ENCODE results near the gene DAG1. TPM values are rescaled to one million over a fixed set of nuclear protein-coding genes. Genes with fewer than 3 reads are reported as not detected.

Gene DAG1
- total RNA-seq, 2 donors from 2014 or later, result 145 to 176 TPM

- H3K27ac Mint-ChIP-seq, result peak overlapping the region; percentile 52
- no peaks in the 10 kb centered on the region for H3K9me3 Mint-ChIP-seq
- no peaks in the 10 kb centered on the region for H3K4me1 ChIP-seq (ENCODE audit: control insufficient read depth, insufficient read depth, low read length)
- H3K36me3 Mint-ChIP-seq (ENCODE audit: low read depth), result peaks cover 57% of the 10 kb centered on the region
- H3K4me3 Mint-ChIP-seq, result no peak overlapping the region
- H3K9ac ChIP-seq (ENCODE audit: extremely low read depth, low read length, poor library complexity, severe bottlenecking), result no peak overlapping the region
- no peak for DNase-seq
- no peak overlapping the region for H3K27ac ChIP-seq (ENCODE audit: low read depth, low read length)
- H3K27me3 Mint-ChIP-seq (ENCODE audit: insufficient read depth), result no peaks in the 10 kb centered on the region
- no peak for TF ChIP-seq CTCF (conservative IDR thresholded peaks at IDR 0.05)
- no peaks in the 10 kb centered on the region for H3K4me1 Mint-ChIP-seq
- peaks cover 69% of the 10 kb centered on the region for H3K36me3 ChIP-seq (ENCODE audit: control insufficient read depth, insufficient read depth, low read length)
- no peaks in the 10 kb centered on the region for H3K9me3 ChIP-seq (ENCODE audit: control insufficient read depth, low read length)
- H3K4me3 ChIP-seq (ENCODE audit: low read length), result no peak overlapping the region
- H3K27me3 ChIP-seq (ENCODE audit: control insufficient read depth, insufficient read depth, low read length, poor library complexity, severe bottlenecking), result no peaks in the 10 kb centered on the region
These were observed 59.5 kb downstream of the DAG1 start for GRCh38 chr3:49529567-49529966.

GRCh38 chr3:49530231-49530630 is 60.2 kb downstream of the DAG1 start:
- 94 to 95% methylated on average over 4 to 5 of the region's 5 CpGs for WGBS, 2 experiments (ENCODE audit: insufficient coverage in 1 of 2, insufficient read length in 1 of 2)
- no peak for TF ChIP-seq CTCF (conservative IDR thresholded peaks at IDR 0.05)

GRCh38 chr3:49530701-49531100 is 60.6 kb downstream of the DAG1 start:
- no peak for DNase-seq
- Histone ChIP-seq H3K27me3 (ENCODE audit: control insufficient read depth, insufficient read depth, low read length, poor library complexity, severe bottlenecking) (no peaks in the 10 kb centered on the region), H3K9ac (ENCODE audit: extremely low read depth, low read length, poor library complexity, severe bottlenecking) (no peak overlapping the region), H3K9me3 (ENCODE audit: control insufficient read depth, low read length) (no peaks in the 10 kb centered on the region), H3K36me3 (ENCODE audit: control insufficient read depth, insufficient read depth, low read length) (peaks cover 63% of the 10 kb centered on the region), H3K27ac (ENCODE audit: low read depth, low read length) (no peak overlapping the region), H3K4me1 (ENCODE audit: control insufficient read depth, insufficient read depth, low read length) (no peaks in the 10 kb centered on the region), H3K4me3 (ENCODE audit: low read length) (no peak overlapping the region)
- Mint-ChIP-seq H3K9me3 (no peaks in the 10 kb centered on the region), H3K27ac (no peak overlapping the region), H3K36me3 (ENCODE audit: low read depth) (peaks cover 52% of the 10 kb centered on the region), H3K4me3 (no peak overlapping the region), H3K27me3 (ENCODE audit: insufficient read depth) (no peaks in the 10 kb centered on the region), H3K4me1 (no peaks in the 10 kb centered on the region)
- WGBS, 2 experiments (ENCODE audit: insufficient coverage in 1 of 2, insufficient read length in 1 of 2), result 94 to 100% methylated on average over 4 to 8 of the region's 8 CpGs
- TF ChIP-seq CTCF (conservative IDR thresholded peaks at IDR 0.05), result no peak

More at GRCh38 chr3:49530231-49530630, 60.2 kb downstream of the DAG1 start:
- Mint-ChIP-seq H3K9me3 (no peaks in the 10 kb centered on the region), H3K27me3 (ENCODE audit: insufficient read depth) (no peaks in the 10 kb centered on the region), H3K4me1 (no peaks in the 10 kb centered on the region), H3K36me3 (ENCODE audit: low read depth) (peaks cover 54% of the 10 kb centered on the region), H3K27ac (no peak overlapping the region), H3K4me3 (no peak overlapping the region)
- Histone ChIP-seq H3K36me3 (ENCODE audit: control insufficient read depth, insufficient read depth, low read length) (peaks cover 65% of the 10 kb centered on the region), H3K27ac (ENCODE audit: low read depth, low read length) (no peak overlapping the region), H3K27me3 (ENCODE audit: control insufficient read depth, insufficient read depth, low read length, poor library complexity, severe bottlenecking) (no peaks in the 10 kb centered on the region), H3K4me1 (ENCODE audit: control insufficient read depth, insufficient read depth, low read length) (no peaks in the 10 kb centered on the region), H3K9ac (ENCODE audit: extremely low read depth, low read length, poor library complexity, severe bottlenecking) (no peak overlapping the region), H3K4me3 (ENCODE audit: low read length) (no peak overlapping the region), H3K9me3 (ENCODE audit: control insufficient read depth, low read length) (no peaks in the 10 kb centered on the region)
- DNase-seq, result no peak
